B cell (primary cell): Measurements from ENCODE around the gene RRP1.

ENCODE experiments used
- EZH2 ChIP-seq: IDR thresholded peaks from 2 replicates; pipeline ENCODE4 v1.6.1; 2012; ENCODE audit warnings: borderline replicate concordance, low read depth, mild to moderate bottlenecking, moderate library complexity, low read length; ENCODE audit not compliant: insufficient read depth, poor library complexity, severe bottlenecking
- TF ChIP-seq, protein P1 (sequence below): fragments of 200-600 bp; IDR thresholded peaks from one replicate; pipeline ENCODE4 v1.8.0; 2022; ENCODE audit warnings: antibody characterized with exemption, mild to moderate bottlenecking

DNA sequence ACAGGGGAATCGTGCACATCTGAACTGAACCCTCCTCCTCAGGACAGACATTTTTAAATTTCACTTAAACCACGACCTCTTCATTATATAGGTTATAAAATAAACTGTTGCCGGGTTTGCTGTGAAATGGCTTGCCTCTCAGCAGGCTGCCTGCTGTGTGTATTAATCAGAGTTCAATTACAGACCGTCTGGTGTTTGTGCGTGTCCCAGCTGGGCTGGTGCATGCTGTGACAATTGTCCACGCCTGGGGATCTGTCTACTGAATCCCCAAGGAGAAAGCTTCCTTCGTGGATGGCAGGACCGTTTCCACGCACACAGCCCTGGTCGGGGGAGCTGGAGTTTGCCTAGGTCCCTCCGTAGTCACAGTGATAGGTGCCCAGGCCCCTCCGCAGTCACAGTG lies 62.2 kb downstream of the RRP1 start:
- TF ChIP-seq EZH2: no peak
- TF ChIP-seq, protein P1, sequence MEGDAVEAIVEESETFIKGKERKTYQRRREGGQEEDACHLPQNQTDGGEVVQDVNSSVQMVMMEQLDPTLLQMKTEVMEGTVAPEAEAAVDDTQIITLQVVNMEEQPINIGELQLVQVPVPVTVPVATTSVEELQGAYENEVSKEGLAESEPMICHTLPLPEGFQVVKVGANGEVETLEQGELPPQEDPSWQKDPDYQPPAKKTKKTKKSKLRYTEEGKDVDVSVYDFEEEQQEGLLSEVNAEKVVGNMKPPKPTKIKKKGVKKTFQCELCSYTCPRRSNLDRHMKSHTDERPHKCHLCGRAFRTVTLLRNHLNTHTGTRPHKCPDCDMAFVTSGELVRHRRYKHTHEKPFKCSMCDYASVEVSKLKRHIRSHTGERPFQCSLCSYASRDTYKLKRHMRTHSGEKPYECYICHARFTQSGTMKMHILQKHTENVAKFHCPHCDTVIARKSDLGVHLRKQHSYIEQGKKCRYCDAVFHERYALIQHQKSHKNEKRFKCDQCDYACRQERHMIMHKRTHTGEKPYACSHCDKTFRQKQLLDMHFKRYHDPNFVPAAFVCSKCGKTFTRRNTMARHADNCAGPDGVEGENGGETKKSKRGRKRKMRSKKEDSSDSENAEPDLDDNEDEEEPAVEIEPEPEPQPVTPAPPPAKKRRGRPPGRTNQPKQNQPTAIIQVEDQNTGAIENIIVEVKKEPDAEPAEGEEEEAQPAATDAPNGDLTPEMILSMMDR: no peak
